HG03442 (cell line): ENCODE data around the gene HEMK1.

Experiments
- ATAC-seq: cut with Tn5 transposase; IDR thresholded peaks from one replicate; pipeline ENCODE4 v1.9.1; 2021; ENCODE audit warnings: mild to moderate bottlenecking, moderate library complexity; ENCODE audit not compliant: unreplicated experiment

The HEMK1 gene

GRCh38 chr3:50612234-50612882 lies 43.0 kb downstream of the HEMK1 start:
- no peak for ATAC-seq

GRCh38 chr3:50612970-50613846 lies 43.9 kb downstream of the HEMK1 start:
- ATAC-seq: no peak

GRCh38 chr3:50615190-50615589 lies 45.9 kb downstream of the HEMK1 start:
- no peak for ATAC-seq

- peak; percentile 33 for ATAC-seq
Observed at GRCh38 chr3:50616003-50616769, 46.9 kb downstream of the HEMK1 start.

- peak; percentile 64 for ATAC-seq
Observed at GRCh38 chr3:50616770-50617095, 47.4 kb downstream of the HEMK1 start.

GRCh38 chr3:50617096-50617791 lies 47.9 kb downstream of the HEMK1 start, which contains the start of gene MAPKAPK3:
Gene MAPKAPK3 (plus strand): TSS chr3:50617151. CDS start chr3:50617566, 415 bp downstream.
- peak; percentile 6 for ATAC-seq

GRCh38 chr3:50617911-50618481 lies 48.7 kb downstream of the HEMK1 start:
- ATAC-seq: no peak

- no peak for ATAC-seq
Observed at GRCh38 chr3:50620420-50620819, 51.1 kb downstream of the HEMK1 start.

GRCh38 chr3:50620820-50621219 lies 51.5 kb downstream of the HEMK1 start:
- ATAC-seq: no peak

GRCh38 chr3:50622881-50623280 lies 53.6 kb downstream of the HEMK1 start:
- no peak for ATAC-seq

- ATAC-seq: peak; percentile 52
Observed at GRCh38 chr3:50623840-50624474, 54.6 kb downstream of the HEMK1 start.

- ATAC-seq: no peak
Observed at GRCh38 chr3:50624634-50625033, 55.3 kb downstream of the HEMK1 start.

GRCh38 chr3:50625231-50626182 lies 56.2 kb downstream of the HEMK1 start:
- ATAC-seq: no peak

- ATAC-seq: no peak
Observed at GRCh38 chr3:50626401-50626800, 57.1 kb downstream of the HEMK1 start.

- ATAC-seq: peak; percentile 40
Observed at GRCh38 chr3:50627407-50628051, 58.2 kb downstream of the HEMK1 start.

GRCh38 chr3:50628601-50629000 lies 59.3 kb downstream of the HEMK1 start:
- ATAC-seq: no peak

GRCh38 chr3:50630394-50630793 lies 61.1 kb downstream of the HEMK1 start:
- no peak for ATAC-seq

GRCh38 chr3:50630877-50631276 lies 61.6 kb downstream of the HEMK1 start:
- ATAC-seq: no peak
